ENCODE results near the gene KIAA0319L.
A peak's percentile ranks its signal among the peaks of the same experiment; 100 is the strongest.

Gene KIAA0319L

GRCh38 chr1:35561972-35562680, 4.9 kb upstream of the KIAA0319L start:
- no peak for FAIRE-seq

- FAIRE-seq: no peak
Measured at GRCh38 chr1:35561297-35561971, 4.2 kb upstream of the KIAA0319L start.

GRCh38 chr1:35560256-35561225, 3.3 kb upstream of the KIAA0319L start:
- FAIRE-seq: no peak

- FAIRE-seq: no peak
Measured at GRCh38 chr1:35559317-35559944, 2.2 kb upstream of the KIAA0319L start.

- FAIRE-seq: no peak
Measured at GRCh38 chr1:35558374-35559316, 1.4 kb upstream of the KIAA0319L start.

GRCh38 chr1:35557611-35558373, 589 bp upstream of the KIAA0319L start, which contains the start of gene NCDN:
Gene NCDN, plus strand, starts transcription at chr1:35557799. Its CDS starts 392 bp downstream, at chr1:35558191.
- peak; percentile 3 for FAIRE-seq

GRCh38 chr1:35556484-35557117, 602 bp downstream of the KIAA0319L start:
- FAIRE-seq: no peak

GRCh38 chr1:35555601-35556477, 1.4 kb downstream of the KIAA0319L start:
- FAIRE-seq: no peak

GRCh38 chr1:35555212-35555584, 2.0 kb downstream of the KIAA0319L start:
- no peak for FAIRE-seq

- FAIRE-seq: no peak
Measured at GRCh38 chr1:35554266-35555211, 2.7 kb downstream of the KIAA0319L start.

- FAIRE-seq: no peak
Measured at GRCh38 chr1:35553851-35554250, 3.4 kb downstream of the KIAA0319L start.

- FAIRE-seq: no peak
Measured at GRCh38 chr1:35546614-35547013, 10.6 kb downstream of the KIAA0319L start.

GRCh38 chr1:35544976-35545375, 12.2 kb downstream of the KIAA0319L start:
- FAIRE-seq: no peak

- no peak for FAIRE-seq
Measured at GRCh38 chr1:35539824-35540261, 17.4 kb downstream of the KIAA0319L start.

GRCh38 chr1:35539073-35539823, 18.0 kb downstream of the KIAA0319L start:
- FAIRE-seq: no peak

- FAIRE-seq: no peak
Measured at GRCh38 chr1:35537806-35538205, 19.4 kb downstream of the KIAA0319L start.

- FAIRE-seq: no peak
Measured at GRCh38 chr1:35536556-35537162, 20.5 kb downstream of the KIAA0319L start.

All from TTC549 (cell line).